ENCODE data around the gene BSND. TPM values are rescaled to one million over a fixed set of nuclear protein-coding genes. Genes with fewer than 3 reads are reported as not detected.

BSND gene
- total and polyA plus RNA-seq, 9 of the 15 experiments (the other 6 are each of a cell fraction or from before 2014, with no cell fraction given): not detected

DNA sequence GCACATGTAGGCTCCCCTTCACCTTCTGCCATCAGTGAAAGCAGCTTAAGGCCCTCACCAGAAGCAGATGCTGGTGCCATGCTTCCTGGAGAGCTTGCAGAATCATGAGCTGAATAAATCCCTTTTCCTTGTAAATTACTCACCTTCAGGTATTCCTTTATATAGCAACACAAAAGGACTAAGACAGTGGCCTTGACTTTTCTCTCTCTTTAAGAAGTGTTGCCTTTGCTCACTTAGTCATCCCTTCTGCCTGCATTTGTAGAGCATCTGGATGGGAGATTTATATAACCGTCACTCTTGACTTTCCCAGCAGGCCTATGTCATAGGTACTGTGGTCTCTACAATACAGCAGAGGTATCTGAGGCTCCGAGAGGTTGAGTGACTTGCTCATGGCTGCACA is 44.3 kb downstream of the BSND start:
- in situ Hi-C loops (cut with MboI): no loop called here
- Histone ChIP-seq H3K27ac (ENCODE audit: extremely low read depth, low read depth, low read length) (no peak overlapping the region), H3K9ac (ENCODE audit: insufficient read depth in 1 of 2, low read depth in 2 of 2, low read length in 2 of 2) (peak overlapping the region in 1 of 2 experiments; percentile 77; a peak in 1 of 4 replicates), H3K36me3 (ENCODE audit: control insufficient read depth, insufficient read depth, low read length) (peaks cover 70% of the 10 kb centered on the region), H3K27me3 (ENCODE audit: control insufficient read depth in 2 of 2, insufficient read depth in 2 of 2, low read length in 2 of 2) (no peaks in the 10 kb centered on the region; a peak in 1 of 5 replicates), H2AFZ (ENCODE audit: low read depth, low read length) (no peak overlapping the region), H4K20me1 (replicated peaks; ENCODE audit: control insufficient read depth, insufficient read depth, low read length) (peaks cover 14% of the 10 kb centered on the region; the same call in 1 of the 2 replicates), H3K4me3 (no peak overlapping the region), H3K9me1 (ENCODE audit: control insufficient read depth, insufficient read depth, low read length) (no peaks in the 10 kb centered on the region), H3K4me2 (ENCODE audit: insufficient read depth, low read length) (no peak overlapping the region), H3K4me1 (replicated peaks in 1 of 2; ENCODE audit: control insufficient read depth in 2 of 2, insufficient read depth in 2 of 2, low read length in 2 of 2) (peaks cover 18 to 36% of the 10 kb centered on the region in 2 experiments; a peak in 4 of 5 replicates), H3K9me3 (replicated peaks; ENCODE audit: control insufficient read depth, insufficient read depth, low read depth, low read length) (no peaks in the 10 kb centered on the region), H3K79me2 (ENCODE audit: control insufficient read depth, insufficient read depth, low read length) (peaks cover 86% of the 10 kb centered on the region)
- no peak for ATAC-seq
- TF ChIP-seq, protein P1, sequence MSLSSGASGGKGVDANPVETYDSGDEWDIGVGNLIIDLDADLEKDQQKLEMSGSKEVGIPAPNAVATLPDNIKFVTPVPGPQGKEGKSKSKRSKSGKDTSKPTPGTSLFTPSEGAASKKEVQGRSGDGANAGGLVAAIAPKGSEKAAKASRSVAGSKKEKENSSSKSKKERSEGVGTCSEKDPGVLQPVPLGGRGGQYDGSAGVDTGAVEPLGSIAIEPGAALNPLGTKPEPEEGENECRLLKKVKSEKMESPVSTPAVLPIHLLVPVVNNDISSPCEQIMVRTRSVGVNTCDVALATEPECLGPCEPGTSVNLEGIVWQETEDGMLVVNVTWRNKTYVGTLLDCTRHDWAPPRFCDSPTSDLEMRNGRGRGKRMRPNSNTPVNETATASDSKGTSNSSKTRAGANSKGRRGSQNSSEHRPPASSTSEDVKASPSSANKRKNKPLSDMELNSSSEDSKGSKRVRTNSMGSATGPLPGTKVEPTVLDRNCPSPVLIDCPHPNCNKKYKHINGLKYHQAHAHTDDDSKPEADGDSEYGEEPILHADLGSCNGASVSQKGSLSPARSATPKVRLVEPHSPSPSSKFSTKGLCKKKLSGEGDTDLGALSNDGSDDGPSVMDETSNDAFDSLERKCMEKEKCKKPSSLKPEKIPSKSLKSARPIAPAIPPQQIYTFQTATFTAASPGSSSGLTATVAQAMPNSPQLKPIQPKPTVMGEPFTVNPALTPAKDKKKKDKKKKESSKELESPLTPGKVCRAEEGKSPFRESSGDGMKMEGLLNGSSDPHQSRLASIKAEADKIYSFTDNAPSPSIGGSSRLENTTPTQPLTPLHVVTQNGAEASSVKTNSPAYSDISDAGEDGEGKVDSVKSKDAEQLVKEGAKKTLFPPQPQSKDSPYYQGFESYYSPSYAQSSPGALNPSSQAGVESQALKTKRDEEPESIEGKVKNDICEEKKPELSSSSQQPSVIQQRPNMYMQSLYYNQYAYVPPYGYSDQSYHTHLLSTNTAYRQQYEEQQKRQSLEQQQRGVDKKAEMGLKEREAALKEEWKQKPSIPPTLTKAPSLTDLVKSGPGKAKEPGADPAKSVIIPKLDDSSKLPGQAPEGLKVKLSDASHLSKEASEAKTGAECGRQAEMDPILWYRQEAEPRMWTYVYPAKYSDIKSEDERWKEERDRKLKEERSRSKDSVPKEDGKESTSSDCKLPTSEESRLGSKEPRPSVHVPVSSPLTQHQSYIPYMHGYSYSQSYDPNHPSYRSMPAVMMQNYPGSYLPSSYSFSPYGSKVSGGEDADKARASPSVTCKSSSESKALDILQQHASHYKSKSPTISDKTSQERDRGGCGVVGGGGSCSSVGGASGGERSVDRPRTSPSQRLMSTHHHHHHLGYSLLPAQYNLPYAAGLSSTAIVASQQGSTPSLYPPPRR (CRISPR knock-in tag; IDR thresholded peaks at IDR 0.05; ENCODE audit: borderline replicate concordance): no peak
- TF ChIP-seq ZC3H11A (IDR thresholded peaks at IDR 0.05; ENCODE audit: low read depth, low read length) (no peak), MYC (IDR thresholded peaks at IDR 0.05; ENCODE audit: low read depth, low read length) (no peak), MYC (CRISPR knock-in tag; IDR thresholded peaks at IDR 0.05; ENCODE audit: borderline replicate concordance, low read depth) (no peak), MECOM (CRISPR knock-in tag; IDR thresholded peaks at IDR 0.05) (no peak), EP300 (IDR thresholded peaks at IDR 0.05; ENCODE audit: low read length) (no peak), DMBX1 (CRISPR knock-in tag; IDR thresholded peaks at IDR 0.05; ENCODE audit: borderline replicate concordance) (no peak), MAFG (tag; conservative IDR thresholded peaks at IDR 0.05) (no peak), U2AF2 (optimal IDR thresholded peaks at IDR 0.05; ENCODE audit: low read depth, low read length) (no peak)
- TF ChIP-seq, protein P2, sequence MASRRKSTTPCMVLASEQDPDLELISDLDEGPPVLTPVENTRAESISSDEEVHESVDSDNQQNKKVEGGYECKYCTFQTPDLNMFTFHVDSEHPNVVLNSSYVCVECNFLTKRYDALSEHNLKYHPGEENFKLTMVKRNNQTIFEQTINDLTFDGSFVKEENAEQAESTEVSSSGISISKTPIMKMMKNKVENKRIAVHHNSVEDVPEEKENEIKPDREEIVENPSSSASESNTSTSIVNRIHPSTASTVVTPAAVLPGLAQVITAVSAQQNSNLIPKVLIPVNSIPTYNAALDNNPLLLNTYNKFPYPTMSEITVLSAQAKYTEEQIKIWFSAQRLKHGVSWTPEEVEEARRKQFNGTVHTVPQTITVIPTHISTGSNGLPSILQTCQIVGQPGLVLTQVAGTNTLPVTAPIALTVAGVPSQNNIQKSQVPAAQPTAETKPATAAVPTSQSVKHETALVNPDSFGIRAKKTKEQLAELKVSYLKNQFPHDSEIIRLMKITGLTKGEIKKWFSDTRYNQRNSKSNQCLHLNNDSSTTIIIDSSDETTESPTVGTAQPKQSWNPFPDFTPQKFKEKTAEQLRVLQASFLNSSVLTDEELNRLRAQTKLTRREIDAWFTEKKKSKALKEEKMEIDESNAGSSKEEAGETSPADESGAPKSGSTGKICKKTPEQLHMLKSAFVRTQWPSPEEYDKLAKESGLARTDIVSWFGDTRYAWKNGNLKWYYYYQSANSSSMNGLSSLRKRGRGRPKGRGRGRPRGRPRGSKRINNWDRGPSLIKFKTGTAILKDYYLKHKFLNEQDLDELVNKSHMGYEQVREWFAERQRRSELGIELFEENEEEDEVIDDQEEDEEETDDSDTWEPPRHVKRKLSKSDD (conservative IDR thresholded peaks at IDR 0.05; ENCODE audit: low read length): no peak
- POLR2A ChIA-PET: interaction anchor here (1.1 to 1.3 kb wide), 2 partner anchors 11 to 15 kb away, joined by 3 to 4 read pairs; no protein-coding TSS in a partner anchor
- WGBS (ENCODE audit: insufficient coverage, low coverage, missing lambda C conversion rate): 76% methylated on average over 2 of the region's 2 CpGs
- no peak for FAIRE-seq
- intact Hi-C loops (cut with micrococcal nuclease): no loop called here
- CTCF ChIA-PET (ENCODE audit: low intra/inter-chr PET ratio): no interaction called here
- DNase-seq (ENCODE audit: extremely low read depth in 1 of 4, low spot score in 3 of 4): no peak
- no TSS peak for BruUV-seq (replicated peaks)
